ENCODE data around the gene POU6F2. TPM values are rescaled to one million over a fixed set of nuclear protein-coding genes. Genes with fewer than 3 reads are reported as not detected.
A peak's percentile ranks its signal among the peaks of the same experiment; 100 is the strongest.

Gene POU6F2
- total and polyA plus RNA-seq, 5 donors: 0.81 to 3.4 (median 2.9) TPM

DNA sequence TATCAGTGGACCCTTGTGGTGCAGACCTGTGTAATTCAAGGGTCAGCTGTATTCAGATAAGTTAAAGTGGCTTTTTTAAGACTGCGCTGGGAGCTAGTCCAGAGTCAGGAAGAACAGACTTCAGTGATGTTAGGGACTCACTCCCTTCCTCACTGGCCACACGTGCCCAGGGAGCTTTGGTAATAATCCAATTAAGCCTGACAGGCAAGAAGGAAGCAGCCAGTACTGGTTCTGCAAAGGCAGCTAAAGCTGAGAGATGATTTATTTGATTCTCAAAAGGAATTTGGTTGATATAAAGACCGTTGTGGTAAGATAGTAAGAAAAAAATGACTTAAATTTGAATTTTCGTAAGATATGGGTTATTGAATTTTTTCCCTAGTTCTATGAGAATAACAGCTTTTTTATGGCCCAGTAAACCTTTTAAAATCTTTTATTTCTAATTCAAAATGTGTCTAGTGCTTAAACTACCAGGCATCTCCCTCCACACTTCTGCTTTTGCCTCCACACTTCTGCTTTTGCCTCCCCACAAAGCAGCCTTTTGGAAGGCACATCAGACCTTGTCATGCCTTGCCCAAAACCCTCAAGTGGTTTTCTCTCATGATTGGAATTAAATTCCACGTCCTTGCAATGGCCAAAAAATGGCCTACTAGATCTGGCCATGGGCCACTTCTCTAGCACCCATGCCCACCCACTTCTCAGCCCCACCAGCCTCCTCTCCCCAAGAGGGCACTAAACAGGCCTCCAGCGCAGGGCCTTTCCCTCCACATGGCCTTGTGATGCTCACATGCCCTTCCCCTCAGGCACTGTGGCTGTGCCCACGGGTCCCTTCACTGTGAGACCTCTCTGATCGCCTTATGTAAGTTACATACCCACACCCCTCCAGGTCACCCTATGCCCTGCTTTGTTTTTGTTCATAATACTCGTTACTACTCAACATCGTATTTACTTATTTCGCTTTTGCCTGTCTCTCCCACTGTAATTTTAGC, 92.5 kb downstream of the POU6F2 start:
- no peaks in the 10 kb centered on the region for H3K27me3 ChIP-seq (ENCODE audit: control insufficient read depth, insufficient read depth)
- H3K27ac ChIP-seq (ENCODE audit: low read length): no peak overlapping the region
- WGBS: 64% methylated on average over 11 of the region's 11 CpGs
- H3K4me3 ChIP-seq (ENCODE audit: low read length): no peak overlapping the region
- ATAC-seq (no peak), DNase-seq (no peak)
- H3K9me3 ChIP-seq (ENCODE audit: control insufficient read depth, low read length): no peaks in the 10 kb centered on the region
- H3K4me1 ChIP-seq (ENCODE audit: control insufficient read depth, insufficient read depth, low read length): no peaks in the 10 kb centered on the region
- intact Hi-C loops (cut with DNase I): loop anchor here in 2 of 4 donors (10.0 kb wide), 1 partner anchor 395 kb away; no protein-coding TSS in a partner anchor

DNA sequence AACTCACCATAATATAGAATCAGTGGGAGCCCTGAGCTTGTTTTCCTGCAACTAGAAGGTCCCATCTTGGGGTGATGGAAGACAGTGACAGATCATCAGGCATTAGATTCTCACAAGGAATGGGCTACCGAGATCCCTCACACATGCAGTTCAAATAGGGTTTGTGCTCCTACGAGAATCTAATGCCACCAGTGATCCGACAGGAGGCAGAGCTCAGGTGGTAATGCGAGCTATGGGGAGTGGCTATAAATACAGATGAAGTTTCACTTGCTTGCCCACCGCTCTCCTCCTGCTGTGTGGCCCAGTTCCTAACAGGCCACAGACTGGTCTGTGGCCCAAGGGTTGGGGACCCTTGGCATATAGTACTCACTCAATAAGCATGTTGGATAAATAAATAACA, 93.4 kb downstream of the POU6F2 start:
- H3K9me3 ChIP-seq (ENCODE audit: control insufficient read depth, low read length): no peaks in the 10 kb centered on the region
- 93% methylated on average over 5 of the region's 5 CpGs for WGBS
- H3K27me3 ChIP-seq (ENCODE audit: control insufficient read depth, insufficient read depth): no peaks in the 10 kb centered on the region
- no peaks in the 10 kb centered on the region for H3K4me1 ChIP-seq (ENCODE audit: control insufficient read depth, insufficient read depth, low read length)
- ATAC-seq (no peak), DNase-seq (no peak)
- no peak overlapping the region for H3K4me3 ChIP-seq (ENCODE audit: low read length)
- no peak overlapping the region for H3K27ac ChIP-seq (ENCODE audit: low read length)
- intact Hi-C loops (cut with DNase I): loop anchor here in 2 of 4 donors (10.0 kb wide), 1 partner anchor 394 kb away; no protein-coding TSS in a partner anchor

DNA sequence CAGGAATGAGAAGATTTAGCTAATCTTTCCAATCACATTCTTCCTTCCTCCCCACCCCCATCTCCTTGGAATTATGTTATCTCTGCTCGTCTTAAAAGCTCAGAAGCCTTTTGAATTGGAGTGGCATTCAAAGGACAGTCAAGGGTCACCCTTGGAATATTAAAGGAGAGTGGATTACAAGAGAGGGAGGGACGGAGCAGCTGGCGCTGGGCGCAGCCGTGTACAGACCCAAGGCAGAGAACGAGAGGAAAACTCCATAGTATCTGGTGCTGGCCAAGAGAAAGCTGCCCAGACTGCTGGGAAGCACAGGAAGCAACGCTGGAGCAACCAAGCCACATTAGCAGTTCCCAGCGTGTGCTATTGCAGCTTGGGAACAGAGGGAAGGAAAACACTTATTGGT, 95.7 kb downstream of the POU6F2 start:
- no peak overlapping the region for H3K27ac ChIP-seq (ENCODE audit: low read length)
- no peaks in the 10 kb centered on the region for H3K27me3 ChIP-seq (ENCODE audit: control insufficient read depth, insufficient read depth)
- peak; percentile 76 for ATAC-seq
- intact Hi-C loops (cut with DNase I): loop anchor here in 2 of 4 donors (10.0 kb wide), 1 partner anchor 391 kb away; no protein-coding TSS in a partner anchor
- no peak overlapping the region for H3K4me3 ChIP-seq (ENCODE audit: low read length)
- peak in 2 of 3 donors; percentile 31 to 59 for DNase-seq
- no peaks in the 10 kb centered on the region for H3K4me1 ChIP-seq (ENCODE audit: control insufficient read depth, insufficient read depth, low read length)
- H3K9me3 ChIP-seq (ENCODE audit: control insufficient read depth, low read length): no peaks in the 10 kb centered on the region
- WGBS: 16% methylated on average over 8 of the region's 8 CpGs

DNA sequence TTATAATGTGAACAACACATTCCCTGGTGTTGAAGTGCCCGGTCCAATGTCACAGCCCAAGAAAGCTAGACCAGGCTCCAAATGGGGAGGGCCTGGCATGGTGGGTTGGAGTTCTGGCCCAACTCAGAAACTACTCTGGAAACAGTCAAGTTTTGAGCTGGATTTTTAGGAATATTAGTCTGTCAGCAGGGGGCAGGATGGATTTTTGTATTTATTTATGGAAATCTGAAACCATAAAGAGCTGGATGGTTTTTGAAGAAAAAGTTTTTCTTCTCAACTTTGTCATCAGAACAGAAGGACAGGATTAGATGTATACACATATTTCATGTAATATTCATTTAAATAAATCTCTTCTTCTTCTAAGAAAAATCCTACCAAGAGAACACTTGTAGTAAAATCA, 97.5 kb downstream of the POU6F2 start:
- H3K27me3 ChIP-seq (ENCODE audit: control insufficient read depth, insufficient read depth): no peaks in the 10 kb centered on the region
- DNase-seq (no peak), ATAC-seq (no peak)
- no peaks in the 10 kb centered on the region for H3K4me1 ChIP-seq (ENCODE audit: control insufficient read depth, insufficient read depth, low read length)
- no peak overlapping the region for H3K4me3 ChIP-seq (ENCODE audit: low read length)
- H3K27ac ChIP-seq (ENCODE audit: low read length): no peak overlapping the region
- H3K9me3 ChIP-seq (ENCODE audit: control insufficient read depth, low read length): no peaks in the 10 kb centered on the region
- intact Hi-C loops (cut with DNase I): loop anchor here in 2 of 4 donors (10.0 kb wide), 1 partner anchor 390 kb away; no protein-coding TSS in a partner anchor
- WGBS: 89% methylated on average over 1 of the region's 1 CpG

DNA sequence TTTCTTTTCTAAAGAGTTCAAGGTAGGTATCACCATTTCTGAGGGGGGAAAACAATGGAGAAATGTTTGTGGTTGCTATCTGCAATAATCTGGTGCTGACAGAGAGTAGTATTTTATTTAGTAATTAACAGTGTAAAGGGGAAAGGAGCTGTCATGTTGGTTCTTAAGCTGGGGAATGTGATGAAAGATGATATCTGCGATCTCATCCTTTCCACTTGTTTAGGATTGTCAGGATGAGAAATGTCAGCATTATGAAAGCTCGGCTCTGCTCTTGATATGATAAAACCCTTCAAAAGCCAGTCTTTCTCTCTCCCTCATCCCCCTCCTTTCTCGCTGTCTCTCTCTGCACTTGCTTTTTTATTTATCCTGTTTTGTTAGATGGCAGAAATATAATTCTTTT, 106.1 kb downstream of the POU6F2 start:
- Histone ChIP-seq H3K27ac (ENCODE audit: low read length) (no peak overlapping the region), H3K9me3 (ENCODE audit: control insufficient read depth, low read length) (no peaks in the 10 kb centered on the region), H3K4me1 (ENCODE audit: control insufficient read depth, insufficient read depth, low read length) (no peaks in the 10 kb centered on the region), H3K4me3 (ENCODE audit: low read length) (no peak overlapping the region), H3K27me3 (ENCODE audit: control insufficient read depth, insufficient read depth) (no peaks in the 10 kb centered on the region)
- WGBS: 29% methylated on average over 3 of the region's 3 CpGs
- intact Hi-C loops (cut with DNase I): no loop called here
- DNase-seq: no peak
- ATAC-seq: no peak

DNA sequence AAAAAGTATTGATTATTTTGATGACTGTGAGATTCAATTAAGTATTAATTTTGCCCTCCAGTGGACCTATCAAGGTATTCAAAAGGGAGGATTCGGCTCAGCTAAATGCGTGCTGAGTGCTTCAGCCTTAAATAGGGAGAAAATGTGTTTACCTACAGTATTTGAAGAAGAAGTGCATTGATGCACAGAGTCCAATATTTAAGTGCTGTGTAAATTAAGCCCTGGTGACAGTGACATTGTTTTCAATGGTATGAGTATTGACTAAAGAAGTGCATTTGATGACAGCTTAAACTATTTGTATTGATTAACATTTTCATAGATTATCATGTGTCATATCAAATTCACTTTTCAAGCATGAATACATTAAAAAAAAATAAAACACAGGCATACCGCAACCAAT, 106.6 kb downstream of the POU6F2 start:
- ATAC-seq: no peak
- Histone ChIP-seq H3K9me3 (ENCODE audit: control insufficient read depth, low read length) (no peaks in the 10 kb centered on the region), H3K4me3 (ENCODE audit: low read length) (no peak overlapping the region), H3K27me3 (ENCODE audit: control insufficient read depth, insufficient read depth) (no peaks in the 10 kb centered on the region), H3K27ac (ENCODE audit: low read length) (no peak overlapping the region), H3K4me1 (ENCODE audit: control insufficient read depth, insufficient read depth, low read length) (peaks cover 1% of the 10 kb centered on the region)
- intact Hi-C loops (cut with DNase I): no loop called here
- no peak for DNase-seq
- 91% methylated on average over 3 of the region's 3 CpGs for WGBS

DNA sequence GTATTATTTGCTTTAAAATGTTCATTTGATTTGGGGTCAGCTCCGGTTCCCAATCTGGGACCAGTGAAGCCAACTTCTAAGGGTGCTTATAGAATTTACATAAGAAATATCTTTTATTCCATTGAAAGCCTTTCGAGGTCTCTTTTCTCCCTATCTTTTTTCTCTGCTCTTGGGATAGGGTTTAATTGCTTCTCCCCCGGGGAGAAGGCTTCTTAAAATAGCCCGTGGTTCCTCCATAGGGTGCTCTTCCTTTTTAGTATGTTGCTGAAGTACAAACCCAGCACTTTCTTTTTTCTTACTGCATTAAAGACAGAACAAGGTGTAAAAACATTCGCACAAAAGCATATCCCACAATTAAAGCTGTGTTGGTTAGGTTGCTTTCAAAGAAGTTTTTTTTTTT, 107.5 kb downstream of the POU6F2 start:
- intact Hi-C loops (cut with DNase I): no loop called here
- Histone ChIP-seq H3K9me3 (ENCODE audit: control insufficient read depth, low read length) (no peaks in the 10 kb centered on the region), H3K27me3 (ENCODE audit: control insufficient read depth, insufficient read depth) (no peaks in the 10 kb centered on the region), H3K4me1 (ENCODE audit: control insufficient read depth, insufficient read depth, low read length) (peaks cover 1% of the 10 kb centered on the region), H3K27ac (ENCODE audit: low read length) (no peak overlapping the region), H3K4me3 (ENCODE audit: low read length) (peak overlapping the region; percentile 63)
- no peak for ATAC-seq
- 20% methylated on average over 5 of the region's 5 CpGs for WGBS
- no peak for DNase-seq

DNA sequence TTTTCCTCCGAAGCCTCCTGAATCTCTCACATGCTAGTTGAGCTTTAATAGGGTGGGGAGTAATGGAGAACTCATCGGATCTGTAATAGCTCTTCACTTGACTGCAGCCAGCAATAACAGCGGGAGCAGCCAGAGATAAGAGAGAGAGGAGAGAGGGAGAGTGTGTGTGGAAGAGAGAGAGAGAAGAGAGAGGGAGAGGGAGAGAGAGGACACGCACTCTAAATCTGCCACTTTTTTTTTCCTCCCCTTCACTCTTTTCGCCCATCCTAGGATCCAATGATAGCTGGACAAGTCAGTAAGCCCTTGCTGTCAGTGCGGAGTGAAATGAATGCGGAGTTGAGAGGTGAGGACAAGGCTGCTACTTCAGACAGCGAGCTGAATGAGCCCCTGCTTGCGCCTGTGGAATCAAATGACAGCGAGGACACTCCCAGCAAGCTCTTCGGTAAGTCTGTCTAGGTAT, 107.9 kb downstream of the POU6F2 start:
- DNase-seq: peak in 2 of 3 donors; percentile 16 to 41
- H3K4me3 ChIP-seq (ENCODE audit: low read length): peak overlapping the region; percentile 63
- H3K27ac ChIP-seq (ENCODE audit: low read length): peak overlapping the region; percentile 96
- H3K27me3 ChIP-seq (ENCODE audit: control insufficient read depth, insufficient read depth): no peaks in the 10 kb centered on the region
- 7% methylated on average over 11 of the region's 11 CpGs for WGBS
- H3K9me3 ChIP-seq (ENCODE audit: control insufficient read depth, low read length): no peaks in the 10 kb centered on the region
- intact Hi-C loops (cut with DNase I): no loop called here
- H3K4me1 ChIP-seq (ENCODE audit: control insufficient read depth, insufficient read depth, low read length): peaks cover 1% of the 10 kb centered on the region
- ATAC-seq: peak; percentile 87 to 92

DNA sequence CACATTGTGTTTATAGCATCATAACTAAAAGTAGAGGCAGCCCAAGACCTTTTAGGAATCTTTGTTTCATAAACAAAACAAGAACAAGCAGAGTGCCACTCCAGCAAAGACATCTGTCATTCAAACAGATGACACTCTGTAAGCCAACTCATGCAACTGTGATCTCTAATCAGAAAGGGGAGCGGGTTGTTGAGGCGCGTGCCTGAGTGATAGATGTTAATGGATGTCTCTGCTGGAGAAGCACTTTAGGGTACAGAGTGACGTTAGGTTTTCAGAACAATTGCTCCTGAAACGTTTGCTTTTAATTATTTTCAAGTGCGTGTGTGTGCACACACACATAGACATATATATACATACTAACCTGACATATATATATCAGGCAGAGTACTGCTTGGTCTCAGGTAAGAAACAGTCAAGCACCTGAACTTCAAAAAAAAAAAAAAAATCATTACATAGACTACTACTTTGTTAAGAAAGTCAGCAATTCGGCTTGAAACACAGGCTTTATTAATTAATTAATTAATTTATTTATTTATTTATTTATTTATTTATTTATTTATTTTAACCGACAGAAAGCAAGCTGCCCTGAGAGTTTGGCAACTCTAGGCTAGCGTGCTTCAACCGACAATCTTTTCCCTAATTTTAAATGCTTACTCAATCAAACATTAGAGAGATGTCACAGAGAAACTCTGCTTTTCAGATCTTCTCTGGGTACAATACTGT, 109.1 kb downstream of the POU6F2 start:
- Histone ChIP-seq H3K27me3 (ENCODE audit: control insufficient read depth, insufficient read depth) (no peaks in the 10 kb centered on the region), H3K4me1 (ENCODE audit: control insufficient read depth, insufficient read depth, low read length) (peaks cover 1% of the 10 kb centered on the region), H3K27ac (ENCODE audit: low read length) (no peak overlapping the region), H3K9me3 (ENCODE audit: control insufficient read depth, low read length) (no peaks in the 10 kb centered on the region), H3K4me3 (ENCODE audit: low read length) (peak overlapping the region; percentile 63)
- intact Hi-C loops (cut with DNase I): no loop called here
- DNase-seq: no peak
- ATAC-seq: no peak
- WGBS: 66% methylated on average over 10 of the region's 10 CpGs

DNA sequence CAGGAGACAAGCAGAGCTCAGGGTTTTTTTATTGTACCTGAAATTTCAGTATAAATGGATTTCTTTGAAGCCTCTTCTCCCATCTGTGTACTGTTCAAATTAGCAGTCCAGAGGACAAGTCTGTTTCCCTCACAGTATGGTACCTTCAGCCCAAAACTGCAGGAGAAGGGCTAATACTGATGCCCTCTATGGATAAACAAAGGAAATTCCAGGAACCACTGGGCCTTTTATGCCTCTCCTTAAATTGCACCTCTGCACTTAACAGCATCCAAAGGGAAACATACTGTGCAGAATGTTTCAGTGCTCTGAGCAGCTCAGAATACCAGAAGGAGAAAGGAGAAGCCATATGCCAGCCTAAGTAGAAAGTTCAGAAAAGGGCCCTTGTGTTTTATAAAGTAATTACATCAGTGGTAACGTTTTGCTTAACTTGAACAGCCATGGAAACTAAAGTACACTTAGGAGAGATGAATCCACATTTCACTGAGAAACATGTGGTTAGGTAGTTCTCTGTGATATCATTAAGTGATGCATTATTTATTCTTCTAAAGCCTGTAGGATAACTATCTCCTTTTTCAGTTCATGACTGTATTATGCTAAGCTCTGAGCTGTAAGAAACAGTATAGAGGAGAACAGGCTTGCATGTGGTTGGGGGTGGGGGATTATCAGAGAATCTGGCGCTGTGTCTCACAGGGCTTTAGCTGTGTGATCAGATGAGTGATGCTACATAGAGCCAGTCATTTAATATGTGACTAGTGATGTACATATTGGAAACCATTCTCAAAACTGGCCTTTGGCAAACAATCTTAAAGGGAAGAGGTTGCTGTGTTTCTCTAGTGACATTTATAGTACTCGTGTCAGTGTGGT, 111.3 kb downstream of the POU6F2 start:
- Histone ChIP-seq H3K4me1 (ENCODE audit: control insufficient read depth, insufficient read depth, low read length) (peaks cover 1% of the 10 kb centered on the region), H3K27me3 (ENCODE audit: control insufficient read depth, insufficient read depth) (no peaks in the 10 kb centered on the region), H3K4me3 (ENCODE audit: low read length) (no peak overlapping the region), H3K27ac (ENCODE audit: low read length) (no peak overlapping the region), H3K9me3 (ENCODE audit: control insufficient read depth, low read length) (no peaks in the 10 kb centered on the region)
- DNase-seq: no peak
- whole genome bisulfite sequencing: 59% methylated on average over 3 of the region's 3 CpGs
- intact Hi-C loops (cut with DNase I): no loop called here
- ATAC-seq: no peak

Data from right cardiac atrium (tissue), 5 donors.